Stimulated activated CD4-positive, alpha-beta T cell treated with anti-CD3 and anti-CD28 coated beads, Interleukin-12 subunit alpha, Interleukin-12 subunit beta, amount 100 ng/mL, for 24 hours (primary cell): Measurements from ENCODE around the gene MLXIP.
"Not testable (repeated sequence)": the region's sequence is repeated elsewhere in the genome, so short reads cannot be mapped to it uniquely, and the experiment has no call there.

ENCODE experiments used
- DNase-seq, 2 experiments: peaks; one replicate each; pipeline ENCODE4 v3.0.0-alpha.2; 2020; ENCODE audit warnings: low read depth in 2 of 2

Gene MLXIP

GRCh38 chr12:122052285-122052684 lies 26.3 kb upstream of the MLXIP start:
- no peak for DNase-seq

GRCh38 chr12:122054842-122055520 lies 23.6 kb upstream of the MLXIP start:
- DNase-seq = no peak

GRCh38 chr12:122056406-122056805 lies 22.1 kb upstream of the MLXIP start:
- not testable (repeated sequence) for DNase-seq

GRCh38 chr12:122057007-122057735 lies 21.4 kb upstream of the MLXIP start:
- no peak for DNase-seq

GRCh38 chr12:122057769-122058168 lies 20.8 kb upstream of the MLXIP start:
- DNase-seq = no peak

- no peak for DNase-seq
Observed at GRCh38 chr12:122058549-122059149, 19.9 kb upstream of the MLXIP start.

GRCh38 chr12:122059203-122059960 lies 19.2 kb upstream of the MLXIP start:
- DNase-seq = no peak

GRCh38 chr12:122060081-122060501 lies 18.5 kb upstream of the MLXIP start:
- no peak for DNase-seq

GRCh38 chr12:122061253-122061652 lies 17.3 kb upstream of the MLXIP start:
- no peak for DNase-seq

- no peak for DNase-seq
Observed at GRCh38 chr12:122062832-122063693, 15.5 kb upstream of the MLXIP start.

- DNase-seq = no peak
Observed at GRCh38 chr12:122063694-122064024, 14.9 kb upstream of the MLXIP start.

- DNase-seq = no peak
Observed at GRCh38 chr12:122064025-122064777, 14.4 kb upstream of the MLXIP start.

GRCh38 chr12:122064780-122065588 lies 13.6 kb upstream of the MLXIP start:
- DNase-seq = no peak

- DNase-seq = no peak
Observed at GRCh38 chr12:122067548-122067947, 11.0 kb upstream of the MLXIP start.

GRCh38 chr12:122067966-122068365 lies 10.6 kb upstream of the MLXIP start:
- no peak for DNase-seq

- DNase-seq = no peak
Observed at GRCh38 chr12:122072031-122072970, 6.3 kb upstream of the MLXIP start.

GRCh38 chr12:122073815-122074214 lies 4.7 kb upstream of the MLXIP start:
- DNase-seq = no peak

GRCh38 chr12:122076743-122077495 lies 1.6 kb upstream of the MLXIP start:
- DNase-seq = no peak
